Endothelial cell of umbilical vein (primary cell): ENCODE data around the gene SPRED2. TPM values are rescaled to one million over a fixed set of nuclear protein-coding genes. Genes with fewer than 3 reads are reported as not detected.

Experiments used
- BruUV-seq: library from RNA; stranded (reverse); fragments of 400-500 nt; replicated peaks from 2 replicates; lab custom pipeline; 2021; lab: Mats Ljungman, UMichigan
- CTCF ChIA-PET: fragments of 300-600, 350-600 bp; sonication (Branson Sonifier 250); formaldehyde crosslinking; loops from one replicate; lab custom pipeline; 2021; ENCODE audit warnings: antibody characterized with exemption, inconsistent platforms; lab: Charles Lee
- POLR2A ChIA-PET: fragments of 300-600, 350-600 bp; sonication (Branson Sonifier 250); formaldehyde crosslinking; loops from one replicate; lab custom pipeline; 2021; ENCODE audit warnings: antibody characterized with exemption, inconsistent platforms; lab: Charles Lee
- DNase-seq: peaks from one replicate; pipeline ENCODE4 v3.0.0-alpha.2; 2011; ENCODE audit warnings: low read depth, low spot score
- FAIRE-seq: peaks from 2 replicates; lab custom pipeline; 2011; peaks lifted over from hg19 to GRCh38; lab: Jason Lieb, UNC
- H2AFZ ChIP-seq: 2 replicates; pipeline ENCODE4 v1.6.0; 2012; ENCODE audit warnings: low read depth, low read length, control low read depth, inconsistent platforms
- H3K27ac ChIP-seq: 2 replicates; pipeline ENCODE4 v1.5.1; 2011; ENCODE audit warnings: low read depth, mild to moderate bottlenecking, control low read depth, low read length, moderate library complexity; ENCODE audit not compliant: insufficient read depth
- H3K27me3 ChIP-seq, 2 experiments: 2 replicates each; pipeline versions ENCODE4 v1.6.0 to v1.6.1; 2011; ENCODE audit warnings: low read length in 2 of 2, mixed read lengths in 1 of 2; ENCODE audit not compliant: control insufficient read depth in 2 of 2, insufficient read depth in 2 of 2
- H3K36me3 ChIP-seq, 2 experiments: 2 replicates in 1 of 2; 3 replicates in 1 of 2; pipeline ENCODE4 v1.5.1; 2011; ENCODE audit warnings: low read length in 2 of 2, mild to moderate bottlenecking in 1 of 2, moderate library complexity in 1 of 2; ENCODE audit not compliant: control insufficient read depth in 2 of 2, insufficient read depth in 2 of 2; ENCODE audit errors: extremely low read depth in 1 of 2
- H3K4me1 ChIP-seq: 3 replicates; pipeline ENCODE4 v1.5.1; 2011; ENCODE audit warnings: mild to moderate bottlenecking, low read length; ENCODE audit not compliant: control insufficient read depth, insufficient read depth; ENCODE audit errors: extremely low read depth
- H3K4me2 ChIP-seq: 2 replicates; pipeline ENCODE4 v1.6.1; 2011; ENCODE audit warnings: low read length, control low read depth, mixed read lengths; ENCODE audit not compliant: insufficient read depth
- H3K4me3 ChIP-seq, 3 experiments: fragments of 200-600 bp in 1 of 3; sonication (generic), shearing (Covaris generic) in 1 of 3; replicated peaks in 1 of 3; 2 replicates each; pipeline ENCODE4 v1.5.1; 2011 to 2016; ENCODE audit warnings: control low read depth in 3 of 3, low read length in 3 of 3, mild to moderate bottlenecking in 2 of 3, inconsistent platforms in 1 of 3, low read depth in 1 of 3, moderate library complexity in 1 of 3; ENCODE audit not compliant: insufficient read depth in 1 of 3
- H3K79me2 ChIP-seq: 2 replicates; pipeline ENCODE4 v1.6.0; 2012; ENCODE audit warnings: low read length, inconsistent platforms; ENCODE audit not compliant: control insufficient read depth, insufficient read depth
- H3K9ac ChIP-seq: replicated peaks from 2 replicates; pipeline ENCODE3; 2011; ENCODE audit warnings: low read length, control low read depth; ENCODE audit not compliant: insufficient read depth; ENCODE audit errors: extremely low read depth
- H3K9me1 ChIP-seq: replicated peaks from 3 replicates; pipeline ENCODE4 v1.6.0; 2011; ENCODE audit warnings: mild to moderate bottlenecking, low read length; ENCODE audit not compliant: control insufficient read depth, insufficient read depth; ENCODE audit errors: extremely low read depth
- H3K9me3 ChIP-seq: replicated peaks from 2 replicates; pipeline ENCODE4 v1.5.1; 2012; ENCODE audit warnings: low read length, inconsistent platforms; ENCODE audit not compliant: control insufficient read depth, insufficient read depth
- H4K20me1 ChIP-seq: replicated peaks from 2 replicates; pipeline ENCODE3; 2011; ENCODE audit warnings: mild to moderate bottlenecking, low read length; ENCODE audit not compliant: control insufficient read depth, insufficient read depth; ENCODE audit errors: extremely low read depth
- CTCF ChIP-seq, 2 donors: IDR thresholded peaks; 1 replicate in 1 of 2; 2 replicates in 1 of 2; pipeline ENCODE4 v1.5.1; 2011; ENCODE audit warnings: low read length in 2 of 2, mild to moderate bottlenecking in 2 of 2, moderate library complexity in 2 of 2, control low read depth in 1 of 2, inconsistent platforms in 1 of 2, low read depth in 1 of 2; ENCODE audit not compliant: insufficient read depth in 1 of 2; ENCODE audit errors: extremely low read depth in 1 of 2
- EZH2 ChIP-seq: IDR thresholded peaks from 2 replicates; pipeline ENCODE4 v1.6.1; 2012; ENCODE audit warnings: borderline replicate concordance, low read depth, mild to moderate bottlenecking, moderate library complexity, low read length, inconsistent platforms; ENCODE audit not compliant: severe bottlenecking
- FOS ChIP-seq: IDR thresholded peaks from 2 replicates; pipeline ENCODE4 v1.6.1; 2011; ENCODE audit warnings: mild to moderate bottlenecking, low read length, moderate library complexity, borderline replicate concordance; ENCODE audit not compliant: insufficient read depth
- GATA2 ChIP-seq: IDR thresholded peaks from 2 replicates; pipeline ENCODE4 v1.7.0; 2011; ENCODE audit warnings: low read depth, mild to moderate bottlenecking, moderate library complexity, mixed read lengths, low read length; ENCODE audit not compliant: insufficient read length, insufficient read depth
- JUN ChIP-seq: IDR thresholded peaks from 2 replicates; pipeline ENCODE4 v1.6.1; 2011; ENCODE audit warnings: borderline replicate concordance, low read depth; ENCODE audit not compliant: insufficient read length, insufficient read depth
- MAX ChIP-seq: IDR thresholded peaks from 2 replicates; pipeline ENCODE4 v1.6.1; 2011; ENCODE audit not compliant: insufficient read depth, insufficient read length
- MYC ChIP-seq: IDR thresholded peaks from one replicate; pipeline ENCODE4 v1.6.1; 2011; ENCODE audit warnings: mild to moderate bottlenecking, low read depth, low read length
- POLR2A ChIP-seq: IDR thresholded peaks from 2 replicates; pipeline ENCODE4 v1.6.1; 2012; ENCODE audit warnings: low read depth, mild to moderate bottlenecking, control low read depth, low read length
- POLR2AphosphoS5 ChIP-seq: IDR thresholded peaks from 2 replicates; pipeline ENCODE4 v1.6.1; 2012; ENCODE audit warnings: low read depth, mild to moderate bottlenecking, control low read depth, low read length, moderate library complexity; ENCODE audit not compliant: insufficient read depth
- dilution Hi-C: fragments of 300-500 bp; cut with MboI; formaldehyde crosslinking; loops from one replicate; pipeline ENCODE4 v1.15.0; 2019; ENCODE audit warnings: low sequenced_read_pairs; ENCODE audit not compliant: extremely low pct_ligation_motif_present
- intact Hi-C: fragments of 100-400 bp; cut with micrococcal nuclease; formaldehyde crosslinking; loops from one replicate; pipeline ENCODE4 v1.10.0; 2022
- polyA plus RNA-seq, 4 experiments: library from polyadenylated mRNA; depleted of rRNA in 3 of 4; stranded (reverse) in 3 of 4; unstranded in 1 of 4; fragments of >200 nt; gene quantifications; 2 replicates each; pipeline versions ENCODE4 v1.2.1 to v1.2.3, GENCODE V29; 2011 to 2012; ENCODE audit warnings: missing spikeins in 1 of 4
- total RNA-seq: library from RNA; stranded (reverse); gene quantifications from 2 replicates; pipeline ENCODE4 v1.2.3, GENCODE V29; 2021

Gene SPRED2
- total and polyA plus RNA-seq, 2 donors (not counting 3 experiments of a cell fraction or from before 2014, with no cell fraction given) = 3.6 to 9.6 TPM

DNA sequence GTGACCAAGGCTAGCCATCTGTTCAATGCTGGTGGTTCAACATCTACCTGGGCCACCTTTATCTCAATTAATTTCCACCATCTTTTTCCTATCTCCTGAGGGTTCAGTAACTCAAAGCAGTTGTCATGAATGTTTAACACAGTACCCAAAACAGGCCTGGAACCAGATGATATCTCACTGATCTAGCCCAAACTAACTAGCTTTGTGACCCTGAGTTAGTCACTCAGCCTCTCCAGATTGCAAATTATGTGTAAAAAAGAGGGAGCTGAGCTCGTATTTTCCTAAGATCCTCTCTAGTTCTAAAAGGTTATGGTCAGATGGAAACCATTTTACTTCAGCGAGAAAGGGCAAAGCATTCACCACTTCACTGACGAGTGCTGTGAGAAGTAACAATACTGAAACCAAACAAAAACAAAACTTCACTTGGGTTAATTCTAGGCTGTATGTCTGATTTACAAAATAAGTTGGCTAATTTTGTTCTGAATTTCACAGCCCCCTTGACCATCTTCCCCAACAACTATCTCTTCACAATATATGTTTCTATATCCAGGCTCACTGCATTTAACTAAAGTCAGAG, 14.8 kb downstream of the SPRED2 start:
- FAIRE-seq = peak; percentile 67
- Histone ChIP-seq H3K27me3 (peaks cover 56 to 72% of the 10 kb centered on the region in 2 experiments), H4K20me1 (peaks cover 14% of the 10 kb centered on the region), H3K9ac (no peak overlapping the region), H3K79me2 (no peaks in the 10 kb centered on the region), H3K4me1 (peaks cover 14% of the 10 kb centered on the region), H3K9me1 (no peaks in the 10 kb centered on the region), H3K4me3 (no peak overlapping the region), H3K4me2 (no peak overlapping the region), H3K36me3 (no peaks in the 10 kb centered on the region), H2AFZ (no peak overlapping the region), H3K27ac (no peak overlapping the region), H3K9me3 (no peaks in the 10 kb centered on the region)
- CTCF ChIA-PET = interaction anchor here (0.8 to 1.3 kb wide), 2 partner anchors 11 to 153 kb away, joined by 3 to 4 read pairs; no protein-coding TSS in a partner anchor
- DNase-seq = no peak
- POLR2A ChIA-PET = no interaction called here
- intact Hi-C loops = no loop called here
- dilution Hi-C loops = no loop called here
- TF ChIP-seq EZH2 (no peak), CTCF (IDR thresholded peaks at IDR 0.05; ENCODE audit: extremely low read depth in 1 of 2, insufficient read depth in 1 of 2, low read depth in 1 of 2, low read length in 2 of 2) (no peak), JUN (no peak), POLR2AphosphoS5 (no peak), GATA2 (no peak), MAX (no peak), FOS (no peak), POLR2A (no peak), MYC (no peak)
- BruUV-seq = no TSS peak
